Stimulated activated CD8-positive, alpha-beta memory T cell treated with anti-CD3 and anti-CD28 coated beads, Interleukin-15, amount 100 ng/mL, for 4 hours (primary cell): ENCODE data around the gene VAT1L.

Experiments
- DNase-seq, 2 donors: peaks; one replicate each; pipeline ENCODE4 v3.0.0-alpha.2; 2020; ENCODE audit warnings: low read depth in 2 of 2

Gene VAT1L

GRCh38 chr16:77869997-77870813 is 81.8 kb downstream of the VAT1L start:
- DNase-seq: no peak

DNA sequence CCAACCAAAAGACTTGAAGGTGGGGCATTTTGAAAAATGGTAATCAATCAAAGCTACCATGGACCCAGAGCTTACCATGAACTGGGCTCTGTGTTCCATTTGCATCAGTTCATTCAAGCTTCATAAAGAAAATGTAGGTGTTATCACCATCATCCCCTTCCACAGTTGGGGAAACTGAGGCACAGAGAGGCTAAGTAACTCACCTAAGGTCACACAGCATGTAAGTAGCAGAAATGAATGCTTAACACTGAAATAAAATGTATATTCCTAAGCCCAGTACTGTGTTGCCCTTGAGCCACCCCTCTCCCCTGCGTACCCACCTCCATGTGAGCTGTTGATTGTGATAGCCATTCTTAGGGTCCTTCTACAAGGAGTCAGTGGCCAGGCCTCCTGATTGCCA is 83.6 kb downstream of the VAT1L start:
- DNase-seq: no peak

DNA sequence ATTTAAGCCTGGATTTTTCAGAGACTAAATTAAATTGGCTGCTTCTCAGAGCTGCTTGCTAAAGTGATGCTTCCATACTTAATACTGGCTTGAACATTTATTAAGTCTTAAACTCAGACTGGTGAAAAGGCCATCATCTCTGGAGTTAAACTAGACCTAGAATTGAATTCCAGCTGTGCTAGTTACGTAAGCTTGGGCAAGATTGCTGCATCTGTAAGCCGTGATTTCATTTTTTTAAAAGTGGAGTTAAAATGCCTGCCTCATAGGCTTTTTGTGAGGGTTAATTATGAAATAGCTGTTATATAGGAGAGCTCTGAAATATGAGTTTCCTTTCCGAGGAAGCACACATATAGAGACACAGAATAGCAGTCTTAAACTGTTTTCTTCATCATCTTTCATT is 84.7 kb downstream of the VAT1L start:
- DNase-seq: no peak

DNA sequence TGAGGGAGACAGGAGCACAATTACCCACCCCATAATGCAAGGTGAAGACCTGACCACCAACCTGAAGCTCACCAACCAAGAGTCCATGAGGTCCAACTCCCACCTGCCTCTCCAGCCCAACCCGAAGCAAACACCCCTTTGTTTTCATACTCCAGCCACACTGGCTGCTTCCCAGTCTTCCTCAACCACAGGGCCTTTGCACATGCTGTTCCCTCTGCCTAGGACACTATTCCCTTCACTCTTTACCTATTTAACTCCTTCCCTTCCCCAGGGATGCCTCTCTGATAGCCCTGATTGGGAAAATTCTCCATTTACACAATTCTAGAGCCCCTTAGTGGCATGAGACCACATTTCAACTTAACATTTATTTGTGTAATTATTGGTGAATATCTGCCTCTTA is 86.0 kb downstream of the VAT1L start:
- no peak for DNase-seq

- DNase-seq: no peak
These were observed 88.4 kb downstream of the VAT1L start for GRCh38 chr16:77876776-77877175.

- no peak for DNase-seq
These were observed 89.5 kb downstream of the VAT1L start for GRCh38 chr16:77877712-77878347.

DNA sequence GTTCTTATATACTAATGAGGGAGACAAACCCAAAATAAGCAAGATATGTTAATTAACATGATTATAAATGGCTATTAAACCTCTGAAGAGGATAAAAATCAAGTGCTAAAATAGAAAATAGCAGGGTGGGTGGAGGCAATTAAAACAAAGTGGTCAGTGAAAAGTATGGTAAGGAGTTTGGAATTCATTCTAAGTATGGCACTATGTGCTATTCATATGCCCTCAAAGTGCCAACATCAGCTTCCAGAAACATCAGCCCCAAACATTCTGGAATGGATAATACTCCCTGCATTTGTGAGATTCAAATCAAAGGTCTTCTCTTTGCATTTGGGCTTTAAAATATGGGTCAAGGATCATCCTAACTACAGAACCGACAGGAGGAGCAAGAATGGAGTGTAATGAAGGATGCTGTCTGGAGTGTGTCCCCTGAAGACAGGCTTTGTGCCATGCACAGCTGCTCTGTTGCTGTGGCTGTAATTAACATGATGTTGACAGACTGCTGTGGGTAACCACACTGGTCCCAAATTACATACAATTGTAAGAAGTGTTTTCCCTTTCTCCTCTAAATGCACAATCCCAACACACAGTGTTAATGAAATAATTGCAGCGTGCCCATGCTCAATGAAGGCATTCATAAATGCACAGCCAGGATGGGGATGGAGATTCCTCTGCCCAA is 93.1 kb downstream of the VAT1L start:
- DNase-seq: no peak

- no peak for DNase-seq
These were observed 94.0 kb downstream of the VAT1L start for GRCh38 chr16:77882358-77882757.

GRCh38 chr16:77885571-77886295 is 97.4 kb downstream of the VAT1L start:
- no peak for DNase-seq

GRCh38 chr16:77888871-77889270 is 100.5 kb downstream of the VAT1L start:
- DNase-seq: no peak

GRCh38 chr16:77890075-77890474 is 101.7 kb downstream of the VAT1L start:
- no peak for DNase-seq

GRCh38 chr16:77894162-77894561 is 105.8 kb downstream of the VAT1L start:
- no peak for DNase-seq

DNA sequence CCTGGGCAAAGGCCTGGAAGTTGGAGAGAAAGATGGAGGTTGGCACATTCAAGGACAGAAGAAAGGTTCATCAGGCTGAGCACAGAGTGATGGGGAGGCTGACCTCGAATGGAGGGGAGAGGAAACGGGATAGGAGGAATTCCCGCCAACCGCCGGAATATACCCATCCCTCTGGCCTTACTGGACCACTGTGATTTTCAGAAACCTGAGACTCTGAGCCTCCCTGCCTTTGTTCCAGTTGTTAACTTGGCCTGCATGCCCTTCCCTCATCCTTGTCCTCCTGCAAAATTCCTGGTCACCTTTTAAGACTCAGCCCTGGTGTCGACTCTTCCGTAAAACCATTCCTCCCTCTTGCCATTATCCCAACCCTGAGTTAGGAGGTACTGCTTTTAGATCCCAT is 107.6 kb downstream of the VAT1L start:
- no peak for DNase-seq

DNA sequence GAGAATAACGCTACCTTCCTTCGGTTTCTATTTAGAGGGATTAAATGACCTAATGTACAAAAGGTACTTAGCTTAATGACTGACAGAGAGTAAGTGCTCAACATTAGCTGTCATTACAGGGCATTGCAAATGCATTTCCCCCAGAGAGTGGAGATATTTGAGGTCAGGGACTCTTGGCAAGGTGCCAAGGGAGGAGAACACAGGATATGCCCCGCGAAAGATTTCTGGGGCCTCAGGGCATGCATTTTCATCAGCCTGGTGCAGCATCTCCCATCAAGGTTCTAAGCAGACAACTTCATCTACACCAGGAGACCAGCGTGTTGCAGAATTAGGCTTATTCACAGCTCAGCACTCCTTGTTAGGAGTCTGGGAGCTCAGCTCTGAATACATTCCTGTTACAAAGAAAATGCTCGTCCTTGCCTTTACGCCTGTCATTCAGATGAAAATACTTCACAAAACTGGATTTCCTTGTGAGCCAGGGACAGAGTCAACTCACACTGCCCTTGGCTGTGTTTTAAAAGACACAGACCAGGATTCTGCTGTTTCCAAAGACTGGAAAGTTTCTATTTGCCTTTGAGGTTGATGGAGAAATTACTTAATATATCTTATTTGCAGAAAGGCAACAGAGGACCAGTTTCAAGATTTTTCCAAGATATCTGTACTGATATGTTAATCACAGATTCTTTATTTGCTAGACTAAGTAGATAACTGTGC is 108.2 kb downstream of the VAT1L start:
- no peak for DNase-seq

DNA sequence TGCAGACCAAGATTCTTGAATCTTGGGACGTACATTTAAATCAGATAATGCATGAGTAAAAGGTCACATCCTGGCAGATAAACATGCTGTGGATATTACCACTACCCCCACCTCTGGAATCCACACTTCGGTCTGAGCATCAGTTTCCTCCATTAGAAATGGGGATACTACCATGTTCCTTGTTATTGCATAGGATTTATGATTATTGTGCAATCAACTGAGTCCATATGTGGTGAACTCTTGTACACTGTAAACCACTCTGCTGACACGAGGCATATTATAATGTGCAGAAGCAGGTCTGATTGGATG is 108.7 kb downstream of the VAT1L start:
- DNase-seq: no peak

DNA sequence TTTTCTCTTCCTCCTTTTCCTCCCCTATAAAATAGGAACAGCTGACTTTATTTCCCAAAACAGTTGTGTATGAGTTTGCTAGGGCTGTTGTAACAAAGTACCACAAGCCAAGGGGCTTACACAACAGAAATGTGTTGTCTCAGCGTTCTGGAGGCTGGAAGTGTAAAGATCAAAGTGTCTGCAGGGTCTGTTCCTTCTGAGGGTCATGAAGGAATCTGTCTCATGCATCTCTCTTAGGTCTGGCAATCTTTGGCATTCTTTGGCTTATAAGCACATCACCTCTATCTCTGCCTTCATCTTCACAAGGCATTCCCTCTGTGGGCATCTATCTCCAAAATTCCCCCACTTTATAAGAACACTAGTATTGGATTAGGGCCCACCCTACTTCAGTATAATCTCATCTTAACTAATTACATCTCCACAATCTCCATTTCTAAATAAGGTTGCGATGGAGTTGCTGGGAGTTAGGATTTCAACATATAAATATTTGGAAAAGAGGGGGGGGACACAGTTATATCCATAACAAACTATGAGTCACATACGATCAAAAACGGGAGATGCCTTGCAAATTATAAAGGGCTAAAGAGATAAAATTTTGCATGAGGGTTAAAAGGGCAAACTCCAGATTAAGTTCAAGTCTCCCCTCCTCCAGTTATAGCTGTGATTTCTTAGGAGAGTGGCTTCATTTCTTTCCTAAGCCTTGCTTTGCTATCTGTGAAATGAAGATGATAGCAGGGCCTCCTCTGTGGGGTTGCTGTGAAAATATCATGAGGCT is 109.7 kb downstream of the VAT1L start:
- no peak for DNase-seq

GRCh38 chr16:77898671-77899211 is 110.4 kb downstream of the VAT1L start:
- DNase-seq: no peak

- no peak for DNase-seq
These were observed 111.1 kb downstream of the VAT1L start for GRCh38 chr16:77899416-77899815.

DNA sequence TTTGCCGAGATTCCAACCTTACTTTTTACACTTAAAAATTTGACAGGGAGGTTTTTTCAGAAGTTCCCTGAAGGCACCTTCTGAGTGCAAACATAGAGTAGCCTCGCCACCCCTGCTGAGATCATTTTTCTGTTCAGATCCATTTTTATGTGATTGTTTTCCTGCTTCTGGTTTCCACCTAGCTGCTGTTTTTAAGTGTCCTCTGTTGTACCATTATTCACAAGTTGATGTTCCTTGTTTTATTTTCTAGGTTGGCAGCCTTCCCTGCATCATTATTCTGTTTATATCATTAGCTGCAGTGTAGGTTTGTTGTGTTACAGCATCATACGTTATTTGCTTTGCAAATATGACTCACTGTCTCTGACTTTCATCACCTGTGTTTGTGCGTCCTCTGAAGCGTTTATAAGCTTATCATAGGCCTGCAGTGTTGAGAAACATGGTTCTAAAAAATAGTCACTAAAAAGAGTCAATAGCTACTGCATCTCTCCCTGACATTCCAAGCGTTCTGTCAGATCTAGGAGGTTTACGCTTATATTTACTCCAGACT is 117.1 kb downstream of the VAT1L start:
- DNase-seq: no peak

DNA sequence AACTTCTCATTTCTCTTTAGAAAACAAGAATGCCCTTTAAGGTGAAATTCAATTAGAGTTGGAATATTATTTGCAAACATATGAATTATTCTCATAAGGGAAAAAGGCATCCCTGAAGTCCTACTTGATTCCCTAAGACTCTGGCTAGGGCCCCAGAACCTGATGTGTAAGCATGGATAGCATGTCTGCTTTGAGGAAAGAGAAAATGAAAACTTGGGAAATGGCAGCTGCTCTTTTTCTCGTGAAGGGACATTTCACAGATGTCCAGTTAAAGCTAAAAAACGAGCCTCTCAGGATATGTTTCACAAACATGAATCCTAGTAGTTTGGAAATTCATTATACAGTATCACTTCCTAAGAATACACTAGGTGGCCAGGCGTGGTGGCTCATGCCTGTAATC is 121.7 kb downstream of the VAT1L start:
- no peak for DNase-seq
